Type B pancreatic cell (in vitro differentiated cells): Measurements from ENCODE around the gene SART3. TPM values are rescaled to one million over a fixed set of nuclear protein-coding genes. Genes with fewer than 3 reads are reported as not detected.
"Not testable (repeated sequence)": the region's sequence is repeated elsewhere in the genome, so short reads cannot be mapped to it uniquely, and the experiment has no call there.

ENCODE experiments used
- DNase-seq: peaks from one replicate; pipeline ENCODE4 v3.0.0; 2021; ENCODE audit warnings: mixed read lengths; ENCODE audit not compliant: unreplicated experiment; ENCODE audit errors: extremely low spot score
- H3K27ac Mint-ChIP-seq: 2 replicates; pipeline ENCODE4 v1.8.0; 2021; ENCODE audit warnings: mild to moderate bottlenecking, mixed read lengths
- H3K27me3 Mint-ChIP-seq: 2 replicates; pipeline ENCODE4 v1.8.0; 2021; ENCODE audit warnings: mixed read lengths
- H3K36me3 Mint-ChIP-seq: 2 replicates; pipeline ENCODE4 v1.8.0; 2021; ENCODE audit warnings: mixed read lengths
- H3K4me1 Mint-ChIP-seq: one replicate; pipeline ENCODE4 v1.8.0; 2021; ENCODE audit warnings: mixed read lengths; ENCODE audit not compliant: unreplicated experiment
- H3K4me3 Mint-ChIP-seq: 2 replicates; pipeline ENCODE4 v1.8.0; 2021; ENCODE audit warnings: mild to moderate bottlenecking, mixed read lengths
- H3K9me3 Mint-ChIP-seq: 2 replicates; pipeline ENCODE4 v1.8.0; 2021; ENCODE audit warnings: mixed read lengths
- CTCF ChIP-seq: fragments of 200-600 bp; sonication (generic); conservative IDR thresholded peaks from 2 replicates; pipeline ENCODE4 v1.5.0; 2021; ENCODE audit warnings: antibody characterized with exemption, mild to moderate bottlenecking
- total RNA-seq: library from RNA; stranded (reverse); gene quantifications from 2 replicates; pipeline ENCODE4 v1.2.1, GENCODE V29; 2021; ENCODE audit warnings: low replicate concordance

SART3 gene
- total RNA-seq, 1 donor from 2014 or later = 72.6 TPM

- no peak for DNase-seq
- no peak for TF ChIP-seq CTCF
- peaks cover 3% of the 10 kb centered on the region for H3K27me3 Mint-ChIP-seq
- H3K27ac Mint-ChIP-seq = no peak overlapping the region
- no peak overlapping the region for H3K4me3 Mint-ChIP-seq
- peaks cover 6% of the 10 kb centered on the region for H3K4me1 Mint-ChIP-seq
- no peaks in the 10 kb centered on the region for H3K36me3 Mint-ChIP-seq
- H3K9me3 Mint-ChIP-seq = peaks cover 5% of the 10 kb centered on the region
These were observed 15.8 kb upstream of the SART3 start for GRCh38 chr12:108576660-108577234.

GRCh38 chr12:108575199-108575912 is 14.4 kb upstream of the SART3 start:
- Mint-ChIP-seq H3K4me1 (peaks cover 1% of the 10 kb centered on the region), H3K36me3 (no peaks in the 10 kb centered on the region), H3K27ac (no peak overlapping the region), H3K9me3 (peaks cover 5% of the 10 kb centered on the region), H3K27me3 (peaks cover 3% of the 10 kb centered on the region), H3K4me3 (no peak overlapping the region)
- peak; percentile 39 for DNase-seq
- no peak for TF ChIP-seq CTCF

- not testable (repeated sequence) for H3K9me3 Mint-ChIP-seq, H3K36me3 Mint-ChIP-seq, H3K4me1 Mint-ChIP-seq, DNase-seq, H3K27ac Mint-ChIP-seq, H3K4me3 Mint-ChIP-seq, H3K27me3 Mint-ChIP-seq
These were observed 13.3 kb upstream of the SART3 start for GRCh38 chr12:108574276-108574675.

- H3K27ac Mint-ChIP-seq = no peak overlapping the region
- H3K27me3 Mint-ChIP-seq = peaks cover 3% of the 10 kb centered on the region
- DNase-seq = no peak
- no peak overlapping the region for H3K4me3 Mint-ChIP-seq
- no peaks in the 10 kb centered on the region for H3K9me3 Mint-ChIP-seq
- TF ChIP-seq CTCF = no peak
- H3K36me3 Mint-ChIP-seq = peaks cover 3% of the 10 kb centered on the region
- no peaks in the 10 kb centered on the region for H3K4me1 Mint-ChIP-seq
These were observed 12.3 kb upstream of the SART3 start for GRCh38 chr12:108573317-108573716.

GRCh38 chr12:108572166-108572790 is 11.3 kb upstream of the SART3 start:
- Mint-ChIP-seq H3K9me3 (no peaks in the 10 kb centered on the region), H3K27me3 (peaks cover 3% of the 10 kb centered on the region), H3K4me3 (no peak overlapping the region), H3K27ac (no peak overlapping the region), H3K4me1 (no peaks in the 10 kb centered on the region), H3K36me3 (peaks cover 7% of the 10 kb centered on the region)
- peak; percentile 42 for DNase-seq
- TF ChIP-seq CTCF = no peak

- peaks cover 7% of the 10 kb centered on the region for H3K36me3 Mint-ChIP-seq
- no peaks in the 10 kb centered on the region for H3K4me1 Mint-ChIP-seq
- TF ChIP-seq CTCF = no peak
- no peak overlapping the region for H3K4me3 Mint-ChIP-seq
- peaks cover 3% of the 10 kb centered on the region for H3K27me3 Mint-ChIP-seq
- no peak overlapping the region for H3K27ac Mint-ChIP-seq
- DNase-seq = peak; percentile 44
- no peaks in the 10 kb centered on the region for H3K9me3 Mint-ChIP-seq
These were observed 10.7 kb upstream of the SART3 start for GRCh38 chr12:108571609-108572165.
